K562 (cell line): ENCODE data around the gene EYA4. TPM values are rescaled to one million over a fixed set of nuclear protein-coding genes. Genes with fewer than 3 reads are reported as not detected.

ENCODE experiments used
- ATAC-seq: fragments of 200-7000 bp; cut with Tn5 transposase; 3 replicates; pipeline ENCODE4 v1.9.1; 2020; ENCODE audit warnings: moderate library complexity
- BruUV-seq: library from RNA; stranded (reverse); fragments of 400-500 nt; replicated peaks from 2 replicates; lab custom pipeline; 2021; lab: Mats Ljungman, UMichigan
- CTCF ChIA-PET: fragments of 300-600 bp; formaldehyde crosslinking; extraction: SDS; loops from one replicate; lab custom pipeline; 2021; ENCODE audit warnings: low intra/inter-chr PET ratio; lab: Yijun Ruan, JAX
- POLR2A ChIA-PET: fragments of 300-600, 350-650 bp; sonication (Branson Sonifier 250); formaldehyde crosslinking; extraction: SDS; loops from one replicate; lab custom pipeline; 2021; ENCODE audit warnings: antibody characterized with exemption, inconsistent platforms; lab: Yijun Ruan, JAX
- DNase-seq, 4 experiments: peaks; one replicate each; pipeline versions ENCODE4 v3.0.0 to v3.0.0-alpha.2; 2011 to 2018; ENCODE audit warnings: low spot score in 3 of 4, mixed read lengths in 3 of 4; ENCODE audit errors: extremely low read depth in 1 of 4
- FAIRE-seq: peaks from 2 replicates; lab custom pipeline; 2011; peaks lifted over from hg19 to GRCh38; lab: Jason Lieb, UNC
- H2AFZ ChIP-seq: 2 replicates; pipeline ENCODE4 v1.6.0; 2011; ENCODE audit warnings: low read depth, low read length, control low read depth, inconsistent platforms
- H3K27ac ChIP-seq: fragments of 200-600 bp; 3 replicates; pipeline ENCODE4 v1.8.0; 2011; ENCODE audit warnings: low read depth, mild to moderate bottlenecking, control low read depth, inconsistent platforms, low read length, moderate library complexity, mixed read lengths; ENCODE audit errors: extremely low read depth
- H3K27me3 ChIP-seq, 2 experiments: fragments of 300-600 bp in 1 of 2; 2 replicates in 1 of 2; 3 replicates in 1 of 2; pipeline versions ENCODE4 v1.6.0 to v1.8.0; 2011; ENCODE audit warnings: inconsistent platforms in 2 of 2, low read length in 2 of 2, mild to moderate bottlenecking in 1 of 2, mixed read lengths in 1 of 2, moderate library complexity in 1 of 2; ENCODE audit not compliant: control insufficient read depth in 2 of 2, insufficient read depth in 2 of 2
- H3K36me3 ChIP-seq: fragments of 300-600 bp; 3 replicates; pipeline ENCODE4 v1.8.0; 2011; ENCODE audit warnings: mild to moderate bottlenecking, low read length, inconsistent platforms; ENCODE audit not compliant: control insufficient read depth, insufficient read depth
- H3K4me1 ChIP-seq, 2 experiments: fragments of 200-600 bp in 1 of 2; replicated peaks in 1 of 2; 2 replicates in 1 of 2; 3 replicates in 1 of 2; pipeline versions ENCODE4 v1.5.1 to v1.8.0; 2011; ENCODE audit warnings: inconsistent platforms in 2 of 2, low read length in 2 of 2, mild to moderate bottlenecking in 1 of 2, mixed read lengths in 1 of 2, moderate library complexity in 1 of 2; ENCODE audit not compliant: control insufficient read depth in 2 of 2, insufficient read depth in 2 of 2
- H3K4me2 ChIP-seq: 2 replicates; pipeline ENCODE4 v1.6.1; 2011; ENCODE audit warnings: low read length, control low read depth, inconsistent platforms, mixed read lengths; ENCODE audit not compliant: insufficient read depth
- H3K4me3 ChIP-seq: fragments of 200-600 bp; sonication (generic), shearing (Covaris generic); 2 replicates; pipeline ENCODE4 v1.5.1; 2016; ENCODE audit warnings: control low read depth, inconsistent platforms
- H3K79me2 ChIP-seq: fragments of 200-600 bp; 3 replicates; pipeline ENCODE4 v1.8.0; 2011; ENCODE audit warnings: low read length, inconsistent platforms; ENCODE audit not compliant: control insufficient read depth, insufficient read depth
- H3K9ac ChIP-seq, 2 experiments: 2 replicates each; pipeline versions ENCODE4 v1.6.0 to v1.6.1; 2011; ENCODE audit warnings: low read depth in 2 of 2, low read length in 2 of 2, control low read depth in 1 of 2, inconsistent platforms in 1 of 2, mild to moderate bottlenecking in 1 of 2, mixed read lengths in 1 of 2; ENCODE audit not compliant: insufficient read depth in 1 of 2
- H3K9me1 ChIP-seq: one replicate; pipeline ENCODE4 v1.6.0; 2011; ENCODE audit warnings: inconsistent platforms, mild to moderate bottlenecking, low read length, moderate library complexity; ENCODE audit not compliant: control insufficient read depth, insufficient read depth
- H3K9me3 ChIP-seq: replicated peaks from 2 replicates; pipeline ENCODE4 v1.5.1; 2011; ENCODE audit warnings: low read depth, low read length, inconsistent platforms; ENCODE audit not compliant: control insufficient read depth, insufficient read depth
- H4K20me1 ChIP-seq: replicated peaks from 2 replicates; pipeline ENCODE4 v1.6.1; 2011; ENCODE audit warnings: low read length, inconsistent platforms, mixed read lengths; ENCODE audit not compliant: control insufficient read depth, insufficient read depth
- FUS ChIP-seq: fragments of 200-400 bp; formaldehyde crosslinking; optimal IDR thresholded peaks from 2 replicates; pipeline ENCODE3; 2017; ENCODE audit warnings: low read depth, low read length
- HES1 ChIP-seq: fragments of 450-650 bp; IDR thresholded peaks from 2 replicates; pipeline ENCODE4 v1.6.1; 2016; ENCODE audit warnings: low read depth, mild to moderate bottlenecking, moderate library complexity
- PHF21A ChIP-seq: fragments of 450-650 bp; IDR thresholded peaks from 2 replicates; pipeline ENCODE4 v1.6.1; 2017; ENCODE audit warnings: low read depth, borderline replicate concordance
- RFX1 ChIP-seq: fragments of 450-650 bp; IDR thresholded peaks from 2 replicates; pipeline ENCODE4 v1.6.1; 2016; ENCODE audit warnings: mild to moderate bottlenecking, moderate library complexity
- RUNX1 ChIP-seq: sonication (generic); IDR thresholded peaks from 2 replicates; pipeline ENCODE4 v1.6.1; 2016; ENCODE audit warnings: antibody characterized with exemption, low read depth
- TAF15 ChIP-seq: fragments of 200-400 bp; formaldehyde crosslinking; IDR thresholded peaks from 2 replicates; pipeline ENCODE4 v1.6.1; 2017; ENCODE audit warnings: mild to moderate bottlenecking, low read depth, low read length, moderate library complexity
- USF1 ChIP-seq: sonication (generic); formaldehyde crosslinking; IDR thresholded peaks from 2 replicates; pipeline ENCODE4 v1.9.0; 2022; ENCODE audit warnings: mild to moderate bottlenecking, missing genetic modification reagents
- ZNF318 ChIP-seq, 2 experiments: fragments of 450-650 bp; IDR thresholded peaks; 2 replicates each; pipeline ENCODE4 v1.6.1; 2016; ENCODE audit warnings: mild to moderate bottlenecking in 2 of 2, borderline replicate concordance in 1 of 2, low read depth in 1 of 2, moderate library complexity in 1 of 2
- ZNF444 ChIP-seq: fragments of 250-450 bp; sonication (Bioruptor Pico); IDR thresholded peaks from 2 replicates; pipeline ENCODE4 v1.4.0; 2020; ENCODE audit warnings: mild to moderate bottlenecking, moderate library complexity
- ZNF512 ChIP-seq: IDR thresholded peaks from 2 replicates; pipeline ENCODE4 v1.6.1; 2016; ENCODE audit warnings: missing genetic modification characterization, missing compliant biosample characterization
- WGBS: fragments of 100-300 bp; shearing (Covaris generic); methylation state at CpG from one replicate; pipeline ENCODE4 v1.1.6; 2016; ENCODE audit warnings: low coverage, mixed read lengths; ENCODE audit not compliant: insufficient coverage; ENCODE audit errors: missing lambda C conversion rate; 5-methylcytosine and 5-hydroxymethylcytosine counted together
- in situ Hi-C: fragments of 300-500 bp; cut with MboI; formaldehyde crosslinking; loops from 4 replicates; pipeline ENCODE4 v1.15.0; 2018; ENCODE audit warnings: inconsistent platforms, mixed read lengths
- intact Hi-C: fragments of 100-400 bp; cut with micrococcal nuclease; formaldehyde crosslinking; loops from 2 replicates; pipeline ENCODE4 v1.14.2; 2022
- polyA plus RNA-seq, 8 experiments: library from polyadenylated mRNA; depleted of rRNA in 4 of 8; stranded (reverse) in 5 of 8; unstranded in 3 of 8; fragments of >200 nt; fragmentation: Nextera tagmentation in 2 of 8; fragmentation: Illumina TruSeq in 1 of 8; extraction: Ambion mirVana in 2 of 8; extraction: Trizol in 1 of 8; gene quantifications; 2 replicates each; pipeline versions ENCODE4 v1.2.1 to v1.2.3, GENCODE V29; 2011 to 2014; ENCODE audit warnings: inconsistent platforms in 1 of 8, missing spikeins in 1 of 8
- total RNA-seq, 7 experiments: library from RNA; depleted of rRNA in 6 of 7; stranded (reverse); fragments of >200 nt in 6 of 7; fragmentation: Illumina TruSeq in 2 of 7; extraction: Trizol in 2 of 7; gene quantifications; 2 replicates each; pipeline versions ENCODE4 v1.2.1 to v1.2.3, GENCODE V29; 2011 to 2021; ENCODE audit warnings: low replicate concordance in 1 of 7

Gene EYA4
- total and polyA plus RNA-seq, 9 of the 15 experiments (the other 6 are each of a cell fraction or from before 2014, with no cell fraction given), result 0.03 to 0.04 TPM; not detected in 7

GRCh38 chr6:133288662-133289061, 47.5 kb downstream of the EYA4 start:
- no peaks in the 10 kb centered on the region for H3K27me3 ChIP-seq
- FAIRE-seq (no peak), DNase-seq (no peak), ATAC-seq (no peak)
- BruUV-seq, result no TSS peak
- no peaks in the 10 kb centered on the region for H3K9me1 ChIP-seq
- no peak overlapping the region for H2AFZ ChIP-seq
- H3K27ac ChIP-seq, result no peak overlapping the region
- no peak overlapping the region for H3K9ac ChIP-seq
- H3K9me3 ChIP-seq, result no peaks in the 10 kb centered on the region
- CTCF ChIA-PET, result no interaction called here
- H3K4me1 ChIP-seq, result no peaks in the 10 kb centered on the region
- no peak overlapping the region for H3K4me3 ChIP-seq
- H4K20me1 ChIP-seq, result no peaks in the 10 kb centered on the region
- WGBS, result 0% methylated on average over 1 of the region's 1 CpG
- in situ Hi-C loops, result no loop called here
- POLR2A ChIA-PET, result no interaction called here
- intact Hi-C loops, result no loop called here
- no peak overlapping the region for H3K4me2 ChIP-seq
- no peaks in the 10 kb centered on the region for H3K36me3 ChIP-seq
- no peaks in the 10 kb centered on the region for H3K79me2 ChIP-seq
- no peak for TF ChIP-seq ZNF318 (IDR thresholded peaks at IDR 0.05; ENCODE audit: borderline replicate concordance in 1 of 2, low read depth in 1 of 2)
- no peak for TF ChIP-seq FUS
- no peak for TF ChIP-seq PHF21A
- TF ChIP-seq ZNF512 (tag), result no peak
- no peak for TF ChIP-seq HES1
- no peak for TF ChIP-seq RFX1
- TF ChIP-seq RUNX1, result no peak
- no peak for TF ChIP-seq TAF15
- TF ChIP-seq ZNF444 (CRISPR knock-in tag), result no peak
- TF ChIP-seq USF1 (CRISPR knock-in tag), result no peak
